Trophoblast cell (in vitro differentiated cells and primary cell): ENCODE results near the gene SUSD5.

Experiments
- DNase-seq, 2 donors: peaks; one replicate each; pipeline ENCODE4 v3.0.0-alpha.2; 2016
- H2AFZ ChIP-seq: 2 replicates; pipeline ENCODE4 v1.6.1; 2013; ENCODE audit warnings: low read length, moderate library complexity, mild to moderate bottlenecking; ENCODE audit not compliant: insufficient read depth, poor library complexity
- H2AK5ac ChIP-seq: 2 replicates; pipeline ENCODE4 v1.6.1; 2013; ENCODE audit warnings: mild to moderate bottlenecking, low read length
- H2BK120ac ChIP-seq: 2 replicates; pipeline ENCODE4 v1.6.1; 2013; ENCODE audit warnings: low read length, mild to moderate bottlenecking, moderate library complexity; ENCODE audit not compliant: insufficient read depth, poor library complexity
- H2BK12ac ChIP-seq: 2 replicates; pipeline ENCODE4 v1.6.1; 2013; ENCODE audit warnings: mild to moderate bottlenecking, low read length, moderate library complexity
- H2BK5ac ChIP-seq: 2 replicates; pipeline ENCODE4 v1.6.1; 2013; ENCODE audit warnings: low read length, low read depth, moderate library complexity, mild to moderate bottlenecking; ENCODE audit not compliant: poor library complexity
- H3K14ac ChIP-seq: 2 replicates; pipeline ENCODE4 v1.6.1; 2013; ENCODE audit warnings: mild to moderate bottlenecking, low read length
- H3K18ac ChIP-seq: 2 replicates; pipeline ENCODE4 v1.6.1; 2013; ENCODE audit warnings: mild to moderate bottlenecking, low read length
- H3K23ac ChIP-seq: 2 replicates; pipeline ENCODE4 v1.6.1; 2013; ENCODE audit warnings: low read length
- H3K27ac ChIP-seq: 2 replicates; pipeline ENCODE4 v1.5.1; 2013; ENCODE audit warnings: low read depth, mild to moderate bottlenecking, inconsistent platforms, low read length, moderate library complexity
- H3K27me3 ChIP-seq: 2 replicates; pipeline ENCODE4 v1.6.1; 2013; ENCODE audit warnings: inconsistent platforms, mild to moderate bottlenecking, low read length, moderate library complexity; ENCODE audit not compliant: insufficient read depth
- H3K36me3 ChIP-seq, 2 experiments: 1 replicate in 1 of 2; 2 replicates in 1 of 2; pipeline ENCODE4 v1.6.1; 2013; ENCODE audit warnings: low read length in 2 of 2, mild to moderate bottlenecking in 2 of 2, moderate library complexity in 1 of 2; ENCODE audit not compliant: insufficient read depth in 2 of 2, control insufficient read depth in 1 of 2
- H3K4ac ChIP-seq: 2 replicates; pipeline ENCODE4 v1.6.1; 2013; ENCODE audit warnings: low read depth, mild to moderate bottlenecking, low read length, moderate library complexity
- H3K4me1 ChIP-seq, 2 experiments: 1 replicate in 1 of 2; 2 replicates in 1 of 2; pipeline ENCODE4 v1.6.1; 2013; ENCODE audit warnings: low read length in 2 of 2, mild to moderate bottlenecking in 2 of 2, moderate library complexity in 1 of 2; ENCODE audit not compliant: insufficient read depth in 2 of 2, control insufficient read depth in 1 of 2
- H3K4me2 ChIP-seq: 2 replicates; pipeline ENCODE4 v1.6.1; 2013; ENCODE audit warnings: inconsistent platforms, mild to moderate bottlenecking, low read length, moderate library complexity
- H3K4me3 ChIP-seq: 2 replicates; pipeline ENCODE4 v1.5.1; 2013; ENCODE audit warnings: mild to moderate bottlenecking, low read depth, low read length, inconsistent platforms
- H3K79me1 ChIP-seq: one replicate; pipeline ENCODE4 v1.6.1; 2013; ENCODE audit warnings: low read length
- H3K79me2 ChIP-seq: 2 replicates; pipeline ENCODE4 v1.6.1; 2013; ENCODE audit warnings: low read length, mild to moderate bottlenecking; ENCODE audit not compliant: control insufficient read depth, insufficient read depth, poor library complexity
- H3K9ac ChIP-seq: 2 replicates; pipeline ENCODE4 v1.6.1; 2013; ENCODE audit warnings: mild to moderate bottlenecking, low read length
- H3K9me3 ChIP-seq: 2 replicates; pipeline ENCODE4 v1.6.1; 2013; ENCODE audit warnings: low read depth, mild to moderate bottlenecking, control low read depth, inconsistent platforms, low read length; ENCODE audit not compliant: insufficient read depth
- H4K12ac ChIP-seq: 2 replicates; pipeline ENCODE4 v1.6.1; 2013; ENCODE audit warnings: low read depth, mild to moderate bottlenecking, low read length, moderate library complexity
- H4K8ac ChIP-seq: 2 replicates; pipeline ENCODE4 v1.6.1; 2013; ENCODE audit warnings: low read depth, mild to moderate bottlenecking, low read length, moderate library complexity
- H4K91ac ChIP-seq: one replicate; pipeline ENCODE4 v1.6.1; 2013; ENCODE audit warnings: low read depth, mild to moderate bottlenecking, low read length, moderate library complexity
- WGBS: extraction: QIAGEN DNeasy Blood & Tissue Kit; methylation state at CpG from one replicate; pipeline ENCODE4 v1.1.7; 2013; ENCODE audit warnings: missing lambda C conversion rate; ENCODE audit not compliant: insufficient read length, insufficient coverage; ENCODE audit errors: extremely low coverage; 5-methylcytosine and 5-hydroxymethylcytosine counted together

Gene SUSD5

DNA sequence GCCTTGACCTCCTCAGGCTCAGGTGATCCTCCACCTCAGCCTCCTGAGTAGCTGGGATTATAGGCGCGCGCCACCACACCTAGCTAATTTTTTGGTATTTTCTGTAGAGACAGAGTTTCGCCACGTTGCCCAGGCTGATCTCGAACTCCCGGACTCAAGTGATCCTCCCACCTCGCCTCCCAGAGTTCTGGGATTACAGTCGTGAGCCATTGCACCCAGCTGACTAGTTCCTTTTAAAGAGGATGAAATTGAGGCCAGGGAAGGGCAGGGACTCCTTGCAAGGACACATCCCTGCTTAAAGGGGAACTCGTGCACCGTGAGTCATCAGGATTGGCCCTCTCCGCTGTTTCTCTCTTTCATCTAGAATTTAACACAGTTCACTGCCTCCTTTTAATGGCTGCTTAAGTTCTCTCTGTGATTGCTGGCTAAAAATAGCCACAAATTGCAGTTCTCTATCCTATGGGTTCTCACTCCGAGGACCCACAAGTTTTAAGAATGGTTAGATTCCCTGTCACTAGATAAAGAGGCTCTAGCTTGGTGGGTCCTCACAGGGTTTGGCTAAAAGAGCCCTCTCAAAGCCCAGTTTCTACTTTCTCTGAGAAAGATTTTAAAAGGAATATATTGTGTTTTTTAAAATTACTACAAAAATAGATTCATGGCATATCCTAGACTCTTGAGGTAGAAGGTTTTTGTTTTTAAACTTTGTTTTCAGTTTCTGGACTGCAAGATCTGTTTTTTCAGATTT is 103.4 kb downstream of the SUSD5 start:
- H4K8ac ChIP-seq: no peak overlapping the region

DNA sequence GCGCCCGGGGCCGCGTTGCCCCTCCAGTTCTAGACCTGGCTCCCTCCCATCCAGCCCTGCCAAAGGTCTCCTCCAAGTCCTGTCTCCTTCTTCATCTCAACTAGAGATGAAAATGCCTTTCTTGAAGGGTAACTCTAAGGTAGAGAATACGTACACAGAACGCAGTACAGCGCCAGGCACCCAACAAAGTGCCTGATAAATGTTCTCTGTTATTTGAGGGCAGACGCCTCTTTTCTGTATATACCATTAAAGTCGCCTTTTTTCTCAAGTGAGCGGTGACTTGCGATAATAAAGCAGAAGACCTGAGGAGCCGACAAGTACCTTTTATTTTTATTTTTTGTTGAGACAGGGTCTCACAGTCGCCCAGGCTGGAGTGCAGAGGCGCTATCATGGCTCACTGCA is 104.0 kb downstream of the SUSD5 start:
- H2BK12ac ChIP-seq: no peak overlapping the region
- H4K8ac ChIP-seq: no peak overlapping the region
- no peak overlapping the region for H4K91ac ChIP-seq
- no CpG with 5 or more reads among the region's 14 CpGs for WGBS
- H2BK120ac ChIP-seq: no peak overlapping the region
- H3K18ac ChIP-seq: no peak overlapping the region
- peak overlapping the region; percentile 84 for H3K4me3 ChIP-seq
- H3K27ac ChIP-seq: no peak overlapping the region
- H3K79me2 ChIP-seq: peaks cover 7% of the 10 kb centered on the region
- peaks cover 5% of the 10 kb centered on the region for H3K79me1 ChIP-seq
- no peaks in the 10 kb centered on the region for H3K9me3 ChIP-seq
- H3K9ac ChIP-seq: no peak overlapping the region
- H3K4me1 ChIP-seq: peaks cover 4 to 6% of the 10 kb centered on the region in 2 experiments
- no peak overlapping the region for H2BK5ac ChIP-seq
- peak overlapping the region; percentile 17 for H2AFZ ChIP-seq
- no peak overlapping the region for H3K14ac ChIP-seq
- no peak overlapping the region for H2AK5ac ChIP-seq
- H3K4me2 ChIP-seq: peak overlapping the region; percentile 69
- H3K36me3 ChIP-seq: peaks cover 0 to 2% of the 10 kb centered on the region in 2 experiments
- H3K23ac ChIP-seq: no peak overlapping the region
- DNase-seq: no peak
- no peak overlapping the region for H3K4ac ChIP-seq
- H3K27me3 ChIP-seq: no peaks in the 10 kb centered on the region
- no peak overlapping the region for H4K12ac ChIP-seq

More for the DNA sequence above, 103.4 kb downstream of the SUSD5 start:
- H3K79me1 ChIP-seq: peaks cover 5% of the 10 kb centered on the region
- WGBS: no CpG with 5 or more reads among the region's 13 CpGs
- no peak overlapping the region for H2BK5ac ChIP-seq
- no peaks in the 10 kb centered on the region for H3K9me3 ChIP-seq
- DNase-seq: peak; percentile 35 to 63
- H3K4me1 ChIP-seq: peaks cover 4 to 6% of the 10 kb centered on the region in 2 experiments
- H3K18ac ChIP-seq: no peak overlapping the region
- H2AK5ac ChIP-seq: no peak overlapping the region
- peak overlapping the region; percentile 69 for H3K4me2 ChIP-seq
- H3K23ac ChIP-seq: no peak overlapping the region
- H3K27me3 ChIP-seq: no peaks in the 10 kb centered on the region
- peak overlapping the region; percentile 38 for H2BK12ac ChIP-seq
- H3K9ac ChIP-seq: no peak overlapping the region
- H3K27ac ChIP-seq: no peak overlapping the region
- H2BK120ac ChIP-seq: peak overlapping the region; percentile 17
- peak overlapping the region; percentile 40 for H3K4ac ChIP-seq
- H2AFZ ChIP-seq: no peak overlapping the region
- H3K36me3 ChIP-seq: peaks cover 0 to 2% of the 10 kb centered on the region in 2 experiments
- peaks cover 7% of the 10 kb centered on the region for H3K79me2 ChIP-seq
- no peak overlapping the region for H3K4me3 ChIP-seq
- no peak overlapping the region for H3K14ac ChIP-seq
- no peak overlapping the region for H4K12ac ChIP-seq
- no peak overlapping the region for H4K91ac ChIP-seq

DNA sequence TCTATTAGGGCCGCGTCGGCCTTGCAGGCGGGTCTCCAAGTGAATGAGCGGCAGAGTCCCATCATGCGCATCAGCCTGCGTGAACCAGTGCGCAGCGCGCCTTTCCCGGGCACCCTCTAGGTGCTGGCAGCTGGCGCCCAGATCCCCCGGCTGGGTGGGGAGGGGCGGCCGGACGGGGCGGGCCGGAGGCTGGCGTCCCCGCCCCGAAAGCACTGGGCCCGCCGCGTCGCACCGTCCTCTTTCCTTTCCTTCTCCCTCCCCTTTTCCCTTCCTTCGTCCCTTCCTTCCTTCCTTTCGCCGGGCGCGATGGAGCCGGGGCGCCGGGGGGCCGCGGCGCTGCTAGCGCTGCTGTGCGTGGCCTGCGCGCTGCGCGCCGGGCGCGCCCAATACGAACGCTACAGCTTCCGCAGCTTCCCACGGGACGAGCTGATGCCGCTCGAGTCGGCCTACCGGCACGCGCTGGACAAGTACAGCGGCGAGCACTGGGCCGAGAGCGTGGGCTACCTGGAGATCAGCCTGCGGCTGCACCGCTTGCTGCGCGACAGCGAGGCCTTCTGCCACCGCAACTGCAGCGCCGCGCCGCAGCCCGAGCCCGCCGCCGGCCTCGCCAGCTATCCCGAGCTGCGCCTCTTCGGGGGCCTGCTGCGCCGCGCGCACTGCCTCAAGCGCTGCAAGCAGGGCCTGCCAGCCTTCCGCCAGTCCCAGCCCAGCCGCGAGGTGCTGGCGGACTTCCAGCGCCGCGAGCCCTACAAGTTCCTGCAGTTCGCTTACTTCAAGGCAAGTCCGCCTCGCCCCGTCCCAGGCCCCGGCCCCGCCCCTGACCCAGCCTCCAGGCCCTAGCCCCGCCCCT is 104.6 kb downstream of the SUSD5 start, which contains the start of gene CRTAP:
Gene CRTAP (plus strand): TSS at position 243 of the 850 bp plus-strand sequence. CDS start 64 bp downstream, at position 307.
- Histone ChIP-seq H3K79me2 (peaks cover 7% of the 10 kb centered on the region), H3K18ac (peak within 1 kb of the TSS; percentile 40), H3K79me1 (peaks cover 5% of the 10 kb centered on the region), H3K27me3 (no peaks in the 10 kb centered on the region), H2BK5ac (peak within 1 kb of the TSS; percentile 3), H4K8ac (peak within 1 kb of the TSS; percentile 77), H4K91ac (peak within 1 kb of the TSS; percentile 56), H3K4me3 (peak within 1 kb of the TSS; percentile 84), H3K4me1 (peaks cover 4 to 6% of the 10 kb centered on the region in 2 experiments), H3K4ac (peak within 1 kb of the TSS; percentile 13), H3K4me2 (peak within 1 kb of the TSS; percentile 78), H3K27ac (peak within 1 kb of the TSS; percentile 84), H2BK12ac (no peak within 1 kb of the TSS), H3K9ac (peak within 1 kb of the TSS; percentile 76), H2AK5ac (no peak within 1 kb of the TSS), H3K23ac (no peak within 1 kb of the TSS), H4K12ac (peak within 1 kb of the TSS; percentile 68), H3K36me3 (peaks cover 0 to 2% of the 10 kb centered on the region in 2 experiments), H3K9me3 (no peaks in the 10 kb centered on the region), H2AFZ (peak within 1 kb of the TSS; percentile 95), H3K14ac (peak within 1 kb of the TSS; percentile 37), H2BK120ac (peak within 1 kb of the TSS; percentile 44)
- no CpG with 5 or more reads among the region's 98 CpGs for WGBS
- peak; percentile 84 to 86 for DNase-seq

DNA sequence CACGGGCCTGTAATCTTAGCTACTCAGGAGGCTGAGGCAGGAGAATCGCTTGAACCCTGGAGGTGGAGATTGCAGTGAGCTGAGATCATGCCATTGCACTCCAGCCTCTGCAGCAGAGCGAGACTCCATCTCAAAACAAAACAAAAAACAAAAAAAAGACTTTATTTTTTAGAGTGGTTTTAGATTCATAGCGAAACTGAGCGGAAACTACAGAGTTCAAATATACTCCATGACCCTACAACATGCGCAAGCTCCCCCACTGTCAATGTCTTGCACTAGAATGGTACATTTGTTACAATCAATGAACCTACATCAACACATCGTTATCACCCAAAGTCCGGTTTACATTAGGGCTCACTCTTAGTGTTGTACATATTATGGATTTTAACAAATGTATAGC is 107.0 kb downstream of the SUSD5 start:
- peaks cover 4 to 6% of the 10 kb centered on the region in 2 experiments for H3K4me1 ChIP-seq
- H3K36me3 ChIP-seq: no peaks in the 10 kb centered on the region
- H3K79me1 ChIP-seq: peaks cover 5% of the 10 kb centered on the region
- H3K4me3 ChIP-seq: no peak overlapping the region
- no peak overlapping the region for H3K9ac ChIP-seq
- no peaks in the 10 kb centered on the region for H3K27me3 ChIP-seq
- no peak overlapping the region for H3K4me2 ChIP-seq
- H2AK5ac ChIP-seq: no peak overlapping the region
- DNase-seq: no peak
- no peak overlapping the region for H3K23ac ChIP-seq
- peaks cover 7% of the 10 kb centered on the region for H3K79me2 ChIP-seq
- no CpG with 5 or more reads among the region's 8 CpGs for WGBS
- H2BK120ac ChIP-seq: no peak overlapping the region
- no peak overlapping the region for H4K12ac ChIP-seq
- H3K9me3 ChIP-seq: no peaks in the 10 kb centered on the region
- H3K18ac ChIP-seq: no peak overlapping the region
- no peak overlapping the region for H4K8ac ChIP-seq
- no peak overlapping the region for H2BK12ac ChIP-seq
- H2AFZ ChIP-seq: no peak overlapping the region
- no peak overlapping the region for H2BK5ac ChIP-seq
- H3K27ac ChIP-seq: no peak overlapping the region
- H4K91ac ChIP-seq: no peak overlapping the region
- no peak overlapping the region for H3K14ac ChIP-seq
- H3K4ac ChIP-seq: no peak overlapping the region
